HEK293T (cell line): ENCODE results near the gene FGFR2.

Source experiments
- CTCF ChIA-PET: fragments of 350-600 bp; formaldehyde crosslinking; extraction: SDS; loops from one replicate; lab custom pipeline; 2021; ENCODE audit warnings: antibody characterized with exemption, inconsistent platforms; lab: Yijun Ruan, JAX
- POLR2A ChIA-PET: fragments of 350-600 bp; formaldehyde crosslinking; extraction: SDS; loops from one replicate; lab custom pipeline; 2020; ENCODE audit warnings: antibody characterized with exemption, inconsistent platforms; lab: Yijun Ruan, JAX
- DNase-seq: peaks from one replicate; pipeline ENCODE4 v3.0.0; 2012; ENCODE audit warnings: mixed read lengths; ENCODE audit errors: extremely low spot score
- ARNT ChIP-seq: fragments of 450-650 bp; IDR thresholded peaks from 2 replicates; pipeline ENCODE4 v1.6.1; 2017; ENCODE audit warnings: mild to moderate bottlenecking
- BHLHE40 ChIP-seq: fragments of 450-650 bp; IDR thresholded peaks from 2 replicates; pipeline ENCODE4 v1.6.1; 2016; ENCODE audit warnings: mild to moderate bottlenecking, moderate library complexity, borderline replicate concordance
- CTBP1 ChIP-seq: fragments of 450-650 bp; IDR thresholded peaks from 2 replicates; pipeline ENCODE4 v1.6.1; 2016; ENCODE audit warnings: borderline replicate concordance
- ELF4 ChIP-seq: fragments of 450-650 bp; IDR thresholded peaks from 2 replicates; pipeline ENCODE4 v1.6.1; 2017; ENCODE audit warnings: antibody characterized with exemption
- FOXA1 ChIP-seq: fragments of 450-650 bp; IDR thresholded peaks from 2 replicates; pipeline ENCODE4 v1.6.1; 2016; ENCODE audit warnings: mild to moderate bottlenecking
- FOXK2 ChIP-seq: fragments of 450-650 bp; IDR thresholded peaks from 2 replicates; pipeline ENCODE4 v1.6.1; 2016; ENCODE audit warnings: mild to moderate bottlenecking
- FOXM1 ChIP-seq: fragments of 450-650 bp; IDR thresholded peaks from 2 replicates; pipeline ENCODE4 v1.6.1; 2017; ENCODE audit warnings: mild to moderate bottlenecking, borderline replicate concordance
- HDGF ChIP-seq: fragments of 450-650 bp; IDR thresholded peaks from 2 replicates; pipeline ENCODE4 v1.6.1; 2017; ENCODE audit warnings: antibody characterized with exemption, borderline replicate concordance
- L3MBTL2 ChIP-seq: fragments of 450-650 bp; conservative IDR thresholded peaks from 2 replicates; pipeline ENCODE4 v1.6.1; 2016; ENCODE audit warnings: mild to moderate bottlenecking
- LEF1 ChIP-seq: fragments of 450-650 bp; IDR thresholded peaks from 2 replicates; pipeline ENCODE4 v1.6.1; 2017; ENCODE audit warnings: mild to moderate bottlenecking, borderline replicate concordance
- NFRKB ChIP-seq: fragments of 450-650 bp; IDR thresholded peaks from 2 replicates; pipeline ENCODE4 v1.6.1; 2016; ENCODE audit warnings: mild to moderate bottlenecking, moderate library complexity
- SP1 ChIP-seq: fragments of 450-650 bp; IDR thresholded peaks from 2 replicates; pipeline ENCODE4 v1.6.1; 2017
- SUZ12 ChIP-seq: fragments of 450-650 bp; IDR thresholded peaks from 2 replicates; pipeline ENCODE4 v1.6.1; 2016; ENCODE audit warnings: mild to moderate bottlenecking
- TARDBP ChIP-seq: fragments of 450-650 bp; IDR thresholded peaks from 2 replicates; pipeline ENCODE4 v1.6.1; 2016
- ZNF384 ChIP-seq: fragments of 450-650 bp; IDR thresholded peaks from 2 replicates; pipeline ENCODE4 v1.6.1; 2016
- TF ChIP-seq, protein P1 (sequence below): fragments of 450-650 bp; IDR thresholded peaks from 2 replicates; pipeline ENCODE4 v1.6.1; 2016

Gene FGFR2

DNA sequence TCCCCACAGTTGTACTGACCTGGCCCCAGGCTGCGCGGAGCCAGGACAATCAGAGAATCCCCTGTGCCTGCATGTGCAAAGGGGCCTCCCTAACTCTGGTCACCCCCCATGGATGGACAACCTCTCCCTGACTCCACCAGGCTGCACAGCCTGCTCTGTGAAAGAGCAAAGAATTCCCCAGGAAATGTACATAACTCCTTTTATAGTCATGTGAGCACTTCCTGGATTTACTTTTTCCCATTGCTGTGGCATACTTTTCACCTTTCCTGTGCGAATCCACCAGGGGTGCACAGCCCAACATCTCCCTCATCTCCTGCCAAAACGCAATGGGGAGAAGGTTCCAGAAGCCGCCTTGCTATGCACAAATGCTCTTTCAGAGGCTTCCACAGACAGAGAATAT is 27.9 kb downstream of the FGFR2 start:
- CTCF ChIA-PET = interaction anchor here (0.6 kb wide), 1 partner anchor 1937 kb away, joined by 3 read pairs; no protein-coding TSS in a partner anchor
- POLR2A ChIA-PET = no interaction called here
- TF ChIP-seq ELF4 (no peak), SP1 (no peak), SUZ12 (no peak), CTBP1 (no peak), FOXA1 (no peak), FOXM1 (no peak), LEF1 (no peak), L3MBTL2 (no peak), FOXK2 (no peak), ZNF384 (no peak), HDGF (no peak), NFRKB (no peak), ARNT (no peak), TARDBP (no peak), BHLHE40 (no peak)
- TF ChIP-seq, protein P1, sequence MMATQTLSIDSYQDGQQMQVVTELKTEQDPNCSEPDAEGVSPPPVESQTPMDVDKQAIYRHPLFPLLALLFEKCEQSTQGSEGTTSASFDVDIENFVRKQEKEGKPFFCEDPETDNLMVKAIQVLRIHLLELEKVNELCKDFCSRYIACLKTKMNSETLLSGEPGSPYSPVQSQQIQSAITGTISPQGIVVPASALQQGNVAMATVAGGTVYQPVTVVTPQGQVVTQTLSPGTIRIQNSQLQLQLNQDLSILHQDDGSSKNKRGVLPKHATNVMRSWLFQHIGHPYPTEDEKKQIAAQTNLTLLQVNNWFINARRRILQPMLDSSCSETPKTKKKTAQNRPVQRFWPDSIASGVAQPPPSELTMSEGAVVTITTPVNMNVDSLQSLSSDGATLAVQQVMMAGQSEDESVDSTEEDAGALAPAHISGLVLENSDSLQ = no peak
- DNase-seq = no peak

GRCh38 chr10:121568275-121568674 is 30.0 kb downstream of the FGFR2 start:
- DNase-seq = no peak
- POLR2A ChIA-PET = no interaction called here

GRCh38 chr10:121567569-121567968 is 30.7 kb downstream of the FGFR2 start:
- POLR2A ChIA-PET = no interaction called here
- DNase-seq = no peak
- TF ChIP-seq, protein P1 = no peak
- TF ChIP-seq FOXA1 (no peak), FOXM1 (no peak), NFRKB (no peak), TARDBP (no peak), SP1 (no peak), ELF4 (no peak), LEF1 (no peak), SUZ12 (no peak), FOXK2 (no peak), HDGF (no peak), L3MBTL2 (no peak), CTBP1 (no peak), ZNF384 (no peak)
- CTCF ChIA-PET = no interaction called here

More at GRCh38 chr10:121568275-121568674, 30.0 kb downstream of the FGFR2 start:
- TF ChIP-seq HDGF (no peak), FOXM1 (no peak), CTBP1 (no peak), ELF4 (no peak), SUZ12 (no peak), ZNF384 (no peak), SP1 (no peak), LEF1 (no peak), BHLHE40 (no peak), NFRKB (no peak)
- TF ChIP-seq, protein P1 = no peak
- CTCF ChIA-PET = no interaction called here

DNA sequence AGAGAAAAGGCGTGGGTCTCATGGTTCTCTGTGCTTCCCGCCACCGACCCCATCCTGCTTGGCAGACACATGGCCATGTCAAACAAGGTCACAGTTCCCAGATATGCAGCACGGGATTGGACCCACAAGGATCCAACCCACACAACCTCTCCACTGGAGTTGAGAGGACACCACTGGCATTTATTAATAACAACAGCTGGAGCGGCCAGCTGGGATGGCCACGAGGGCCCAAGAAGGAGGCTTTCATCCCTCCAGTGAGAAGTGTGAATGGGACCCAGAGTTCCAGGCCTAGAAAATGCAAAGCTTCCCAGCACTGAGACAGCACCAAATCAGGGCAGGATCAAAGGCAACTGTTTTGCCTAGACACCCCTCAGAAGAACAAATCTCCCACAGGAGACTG is 31.5 kb downstream of the FGFR2 start:
- TF ChIP-seq NFRKB = no peak
- no peak for TF ChIP-seq FOXM1
- TF ChIP-seq BHLHE40 = no peak
- TF ChIP-seq FOXK2 = no peak
- no peak for TF ChIP-seq ELF4
- TF ChIP-seq, protein P1 = no peak
- no peak for TF ChIP-seq LEF1
- no peak for TF ChIP-seq ARNT
- TF ChIP-seq SP1 = no peak
- TF ChIP-seq FOXA1 = no peak
- TF ChIP-seq CTBP1 = no peak
- TF ChIP-seq TARDBP = no peak
- no peak for TF ChIP-seq SUZ12
- no peak for TF ChIP-seq ZNF384
- TF ChIP-seq L3MBTL2 = no peak
- no peak for TF ChIP-seq HDGF
- ChIA-PET CTCF (no interaction called here), POLR2A (no interaction called here)

DNA sequence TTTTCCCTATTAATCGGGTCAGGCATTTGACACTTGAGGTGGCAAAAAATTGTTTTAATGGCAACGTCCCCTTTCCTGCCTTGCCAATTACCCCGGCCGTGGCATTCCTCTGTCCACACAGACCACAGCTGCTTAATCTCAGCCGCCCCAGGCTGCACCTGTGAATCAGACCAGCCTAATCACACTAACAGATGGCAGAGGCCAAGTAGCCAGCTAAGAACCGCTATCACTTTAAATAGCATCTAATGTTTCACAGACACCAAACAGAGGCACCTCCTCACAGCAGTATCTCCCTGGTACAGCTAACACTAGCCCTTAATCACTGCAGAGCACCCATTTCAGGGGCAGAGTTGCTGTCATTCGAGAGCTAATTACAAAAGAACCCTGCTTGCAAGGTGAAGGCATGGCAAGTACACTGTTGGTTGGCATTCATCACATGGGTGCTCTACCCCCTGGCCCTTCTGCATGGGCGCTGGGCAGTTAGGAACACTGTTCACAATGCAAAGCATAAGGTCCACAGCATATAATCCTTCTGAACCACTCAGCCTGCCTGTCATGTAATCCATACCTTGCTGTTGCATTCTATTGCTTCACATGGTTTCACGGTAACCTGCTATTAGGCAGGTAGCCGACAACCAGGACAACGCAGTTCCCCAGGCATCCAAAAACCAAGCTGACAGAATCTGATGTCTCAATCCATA is 38.8 kb downstream of the FGFR2 start:
- TF ChIP-seq ELF4 (no peak), TARDBP (no peak), SP1 (no peak), FOXK2 (no peak), L3MBTL2 (no peak), NFRKB (no peak), SUZ12 (no peak), ARNT (no peak), FOXM1 (no peak), ZNF384 (no peak), LEF1 (no peak), CTBP1 (no peak), HDGF (no peak), BHLHE40 (no peak), FOXA1 (no peak)
- TF ChIP-seq, protein P1 = no peak
- CTCF ChIA-PET = no interaction called here
- DNase-seq = no peak
- POLR2A ChIA-PET = no interaction called here

More for the DNA sequence above, 31.5 kb downstream of the FGFR2 start:
- no peak for DNase-seq
